IPS-11a (cell line): Measurements from ENCODE around the gene MPND.

Source experiments
- H3K4me3 ChIP-seq: one replicate; pipeline ENCODE4 v1.5.1; 2013; ENCODE audit warnings: low read depth, low read length, control low read depth

MPND gene

GRCh38 chr19:4365791-4366665 lies 22.7 kb downstream of the MPND start:
- no peak overlapping the region for H3K4me3 ChIP-seq

DNA sequence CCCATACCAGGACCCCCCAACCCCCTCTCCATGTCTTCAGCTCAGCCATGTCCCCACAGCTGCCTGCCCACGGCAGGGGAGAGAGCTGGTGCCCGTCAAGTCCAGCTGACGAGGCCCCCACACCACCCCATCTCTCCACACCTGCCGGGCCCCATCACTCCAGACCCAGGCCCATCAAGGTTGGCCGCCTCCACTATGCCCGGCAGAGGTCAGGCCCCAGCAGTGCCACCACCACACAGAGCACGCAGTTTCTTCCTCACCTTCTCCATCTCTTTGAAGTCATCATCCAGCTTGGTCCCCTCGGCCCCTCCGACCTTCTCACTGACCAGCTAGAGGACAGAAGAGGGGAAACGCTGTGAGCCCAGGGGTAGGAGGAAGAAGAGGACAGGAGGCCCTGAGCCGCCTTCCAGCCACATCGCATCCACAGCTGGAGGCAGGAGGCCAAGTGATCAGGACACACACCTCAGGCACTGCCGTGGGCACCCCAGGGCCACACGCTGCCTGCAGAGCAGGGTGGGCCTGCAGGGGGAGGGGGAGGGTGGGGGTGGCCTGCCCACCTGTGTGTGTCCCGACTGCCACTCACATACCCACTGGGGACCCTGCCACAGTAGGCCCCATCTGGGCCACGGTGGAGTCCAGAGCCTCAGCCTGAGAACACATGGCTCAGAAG lies 23.4 kb downstream of the MPND start:
- no peak overlapping the region for H3K4me3 ChIP-seq

DNA sequence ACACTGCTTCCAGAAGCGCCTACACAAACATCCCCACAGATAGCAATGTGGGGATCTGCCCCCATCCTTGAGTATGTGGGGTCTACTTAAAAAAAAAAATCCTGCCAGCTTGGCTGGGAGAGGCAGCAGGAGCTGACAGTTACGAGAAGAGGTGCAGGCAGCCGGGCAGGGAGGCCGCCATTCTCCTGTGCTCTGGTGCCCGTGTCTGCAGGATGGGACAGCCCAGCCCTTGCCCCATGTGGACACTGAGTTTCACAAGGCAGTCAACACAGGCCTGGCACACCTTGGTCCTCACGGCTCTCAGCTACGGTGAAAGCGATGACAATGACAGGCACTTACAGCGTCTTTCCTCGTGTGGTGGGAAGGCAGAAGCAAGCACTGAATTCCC lies 24.0 kb downstream of the MPND start:
- no peak overlapping the region for H3K4me3 ChIP-seq

GRCh38 chr19:4367781-4368127 lies 24.4 kb downstream of the MPND start:
- no peak overlapping the region for H3K4me3 ChIP-seq

GRCh38 chr19:4368128-4368820 lies 24.9 kb downstream of the MPND start:
- H3K4me3 ChIP-seq = no peak overlapping the region

- H3K4me3 ChIP-seq = no peak overlapping the region
Measured at GRCh38 chr19:4369109-4369887, 25.9 kb downstream of the MPND start.

DNA sequence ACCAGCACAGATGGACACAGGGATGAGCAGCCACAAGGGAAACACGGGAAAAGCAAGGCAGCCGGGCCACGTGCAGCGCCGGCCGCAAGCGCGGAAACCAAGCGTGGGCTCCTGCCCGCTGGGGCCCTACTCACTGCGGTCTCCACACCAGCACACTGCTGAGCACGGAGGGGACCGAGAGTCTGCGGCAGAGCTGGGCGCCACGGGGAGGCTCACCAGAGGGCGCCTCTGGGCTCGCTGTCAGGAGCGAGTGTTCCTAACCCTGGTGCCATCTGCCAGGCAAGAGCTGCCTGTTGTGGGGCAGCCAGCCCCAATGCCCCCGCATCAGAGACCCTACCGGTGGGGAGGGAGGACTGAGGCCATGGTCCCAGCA lies 26.5 kb downstream of the MPND start:
- no peak overlapping the region for H3K4me3 ChIP-seq

- no peak overlapping the region for H3K4me3 ChIP-seq
Measured at GRCh38 chr19:4370418-4371041, 27.2 kb downstream of the MPND start.

DNA sequence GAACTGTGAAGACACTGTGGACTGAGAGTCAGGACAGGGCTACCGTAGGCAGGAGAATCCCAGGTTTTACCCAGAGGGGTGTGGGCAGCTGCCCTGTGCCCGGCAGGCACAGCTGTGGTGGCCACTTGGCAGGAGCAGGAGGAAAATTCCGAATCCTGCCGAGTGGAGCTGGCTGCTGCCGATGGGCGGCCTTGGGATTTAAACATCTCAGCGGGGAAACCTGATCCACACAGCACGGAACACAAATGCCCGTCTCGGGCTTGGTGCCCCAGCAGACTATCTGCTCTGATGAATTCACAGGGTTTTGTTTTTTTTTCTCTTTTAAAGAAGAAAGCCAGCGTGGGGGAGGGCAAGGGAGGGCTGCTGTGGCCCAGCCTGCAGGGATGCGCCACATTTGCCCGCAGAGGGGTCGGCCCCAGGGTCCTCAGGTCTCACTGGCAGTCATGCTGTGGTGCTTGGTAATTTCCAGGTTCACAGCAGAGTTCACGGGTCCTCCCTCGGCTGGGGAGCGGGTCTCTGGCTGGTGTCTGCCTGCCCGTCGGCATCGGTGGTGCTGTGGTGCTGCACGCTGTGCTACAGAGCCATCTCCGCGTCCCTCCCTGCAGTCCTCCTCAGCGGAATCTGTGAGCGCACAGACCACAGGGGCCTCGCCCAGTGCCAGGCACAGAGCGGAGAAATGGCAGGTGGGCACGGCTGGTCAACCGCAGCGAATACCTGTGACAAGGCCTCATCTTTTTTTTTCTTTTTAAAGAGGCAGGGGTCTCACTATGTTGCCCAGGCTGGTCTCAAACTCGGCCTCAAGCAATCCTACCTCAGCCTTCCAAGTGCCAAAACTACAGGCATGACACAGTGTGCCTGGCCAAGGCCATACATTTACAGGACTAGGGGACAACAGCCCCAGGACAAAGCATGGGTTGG lies 28.1 kb downstream of the MPND start:
- no peak overlapping the region for H3K4me3 ChIP-seq

DNA sequence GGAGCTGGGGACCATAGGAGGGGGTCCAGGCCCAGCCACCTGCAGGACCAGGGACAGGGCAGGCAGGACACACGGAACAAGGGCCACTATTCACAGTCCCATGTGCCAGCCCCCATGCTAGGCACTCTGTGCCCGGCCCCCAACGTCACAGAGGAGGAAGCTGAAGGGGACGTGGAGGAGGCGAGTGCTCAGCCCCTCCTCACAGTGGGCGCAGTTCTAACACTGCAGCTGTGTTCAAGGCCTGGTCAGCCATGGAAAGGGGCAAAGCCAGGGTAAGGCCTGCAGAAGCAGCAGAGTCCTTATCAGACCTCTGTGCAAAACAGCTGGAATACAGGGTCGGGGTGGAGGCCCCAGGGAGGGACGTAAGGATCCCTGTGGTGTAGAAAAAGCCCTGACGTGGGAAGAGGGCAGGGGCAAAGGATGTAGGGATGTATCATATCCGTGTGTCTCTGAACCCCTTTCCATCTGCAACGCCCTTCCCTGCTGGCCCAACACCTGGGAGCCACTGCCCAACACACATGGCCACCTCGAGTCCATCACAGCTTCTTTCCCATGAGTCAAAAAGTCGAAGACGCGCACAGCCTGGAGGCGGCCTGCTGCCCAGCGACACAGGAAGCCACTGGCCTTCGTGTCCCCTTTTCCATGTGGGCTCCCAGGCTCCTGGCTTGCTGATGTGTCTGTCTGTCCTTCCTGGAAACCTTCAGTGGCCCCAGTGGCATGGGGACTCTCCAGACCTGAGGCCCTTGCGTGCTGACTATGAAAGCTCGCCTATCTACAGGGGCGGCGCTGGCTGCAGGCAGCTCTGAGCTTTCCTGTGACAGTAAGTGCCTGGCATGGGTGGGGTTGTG lies 29.0 kb downstream of the MPND start:
- H3K4me3 ChIP-seq = no peak overlapping the region

GRCh38 chr19:4373013-4373367 lies 29.6 kb downstream of the MPND start:
- no peak overlapping the region for H3K4me3 ChIP-seq

- H3K4me3 ChIP-seq = no peak overlapping the region
Measured at GRCh38 chr19:4373601-4374497, 30.5 kb downstream of the MPND start.

- no peak overlapping the region for H3K4me3 ChIP-seq
Measured at GRCh38 chr19:4374498-4375163, 31.3 kb downstream of the MPND start.

DNA sequence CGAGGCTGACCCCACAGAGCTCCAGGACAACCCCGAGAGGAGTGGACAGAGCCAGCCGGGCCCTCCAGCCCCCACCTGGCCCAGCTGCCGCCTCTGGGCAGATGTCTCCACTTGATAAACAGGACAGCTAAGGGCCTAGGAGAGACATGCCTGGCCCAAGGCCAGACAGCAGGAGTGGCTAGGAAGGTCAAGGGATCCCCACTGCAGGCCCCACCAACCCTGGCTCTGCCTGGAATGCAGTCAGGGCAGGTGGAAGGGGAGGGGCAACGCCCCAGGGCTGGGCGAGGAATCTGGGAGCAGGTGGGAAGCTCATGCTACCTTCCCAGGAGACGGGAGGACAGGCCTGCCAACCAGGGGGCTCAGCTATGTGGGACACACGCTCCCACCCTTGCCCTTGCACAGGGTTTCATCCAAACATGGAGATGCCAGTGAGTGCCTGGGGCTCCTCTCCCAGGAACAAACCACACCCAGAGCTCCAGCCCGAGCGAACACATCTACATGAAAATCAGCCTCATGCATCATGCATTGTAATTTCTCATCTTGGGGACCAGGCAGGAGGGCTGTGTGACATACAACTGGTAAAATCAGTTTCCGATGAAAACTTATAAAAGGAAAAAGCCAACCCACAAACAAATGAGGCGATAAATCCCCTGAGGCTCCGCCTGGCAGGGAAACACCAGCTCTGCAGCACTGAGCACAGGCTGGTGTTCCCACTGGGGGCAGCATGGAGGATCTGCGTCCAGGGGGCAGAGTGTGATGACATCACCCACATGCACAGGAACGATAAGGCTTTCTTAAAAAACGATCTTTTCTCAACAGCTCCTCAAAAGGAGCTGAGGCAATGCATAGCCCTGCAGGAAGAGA lies 32.0 kb downstream of the MPND start:
- H3K4me3 ChIP-seq = no peak overlapping the region

GRCh38 chr19:4376028-4376670 lies 32.8 kb downstream of the MPND start:
- no peak overlapping the region for H3K4me3 ChIP-seq

- no peak overlapping the region for H3K4me3 ChIP-seq
Measured at GRCh38 chr19:4376671-4376990, 33.3 kb downstream of the MPND start.
